K562 (cell line): ENCODE results near the gene FOXN1.

Experiments used
- FOS ChIP-seq: IDR thresholded peaks from 3 replicates; pipeline ENCODE4 v1.6.1; 2011; ENCODE audit not compliant: insufficient read length; ENCODE audit errors: extremely low read depth
- FOSL1 ChIP-seq: fragments of 200-800 bp; sonication (Bioruptor generic); conservative IDR thresholded peaks from 2 replicates; pipeline ENCODE4 v1.6.1; 2016; ENCODE audit warnings: missing genetic modification characterization, missing compliant biosample characterization
- GABPA ChIP-seq: fragments of 200-800 bp; sonication (Bioruptor generic); conservative IDR thresholded peaks from 2 replicates; pipeline ENCODE4 v1.6.1; 2016; ENCODE audit warnings: low read depth, missing genetic modification characterization, missing compliant biosample characterization
- JUN ChIP-seq, 2 experiments: sonication (generic) in 1 of 2; formaldehyde crosslinking in 1 of 2; IDR thresholded peaks; 2 replicates each; pipeline versions ENCODE4 v1.6.1 to v1.8.0; 2012 to 2022; ENCODE audit warnings: borderline replicate concordance in 2 of 2, mild to moderate bottlenecking in 2 of 2, improper control_type of control experiment in 1 of 2, low read depth in 1 of 2, low read length in 1 of 2, missing genetic modification reagents in 1 of 2
- KDM4B ChIP-seq, 2 experiments: fragments of 450-650 bp in 1 of 2; sonication (generic) in 1 of 2; IDR thresholded peaks; 2 replicates each; pipeline ENCODE4 v1.6.1; 2016 to 2017; ENCODE audit warnings: borderline replicate concordance in 2 of 2, antibody characterized with exemption in 1 of 2, low read depth in 1 of 2, mild to moderate bottlenecking in 1 of 2
- KLF16 ChIP-seq: IDR thresholded peaks from 2 replicates; pipeline ENCODE4 v1.6.1; 2016; ENCODE audit warnings: antibody characterized with exemption
- KLF6 ChIP-seq: fragments of 250-450 bp; sonication (Bioruptor Pico); IDR thresholded peaks from 2 replicates; pipeline ENCODE4 v1.4.0; 2020; ENCODE audit warnings: mild to moderate bottlenecking, moderate library complexity, borderline replicate concordance
- MXI1 ChIP-seq: IDR thresholded peaks from 2 replicates; pipeline ENCODE4 v1.6.1; 2011; ENCODE audit warnings: low read depth, mild to moderate bottlenecking, improper control_type of control experiment, low read length
- NR2C2 ChIP-seq, 2 experiments: fragments of 200-800 bp in 1 of 2; sonication (Bioruptor generic) in 1 of 2; sonication (generic) in 1 of 2; formaldehyde crosslinking in 1 of 2; IDR thresholded peaks; 2 replicates each; pipeline versions ENCODE4 v1.6.1 to v1.8.0; 2016 to 2022; ENCODE audit warnings: mild to moderate bottlenecking in 1 of 2, missing compliant biosample characterization in 1 of 2, missing genetic modification characterization in 1 of 2, missing genetic modification reagents in 1 of 2
- POLR3G ChIP-seq: IDR thresholded peaks from 2 replicates; pipeline ENCODE4 v1.6.1; 2011; ENCODE audit not compliant: insufficient read length, insufficient replicate concordance; ENCODE audit errors: extremely low read depth
- TBP ChIP-seq: optimal IDR thresholded peaks from 2 replicates; pipeline ENCODE3; 2011; ENCODE audit warnings: low read depth, low read length, improper control_type of control experiment
- ZNF165 ChIP-seq: fragments of 250-450 bp; sonication (Bioruptor Pico); IDR thresholded peaks from 2 replicates; pipeline ENCODE4 v1.4.0; 2020; ENCODE audit warnings: borderline replicate concordance
- TF ChIP-seq, protein P1 (sequence below): sonication (generic); formaldehyde crosslinking; IDR thresholded peaks from 2 replicates; pipeline ENCODE4 v1.8.1; 2022; ENCODE audit warnings: missing genetic modification reagents
- TF ChIP-seq, protein P2 (sequence below), 3 experiments: IDR thresholded peaks in 2 of 3; conservative IDR thresholded peaks in 1 of 3; 2 replicates each; pipeline ENCODE4 v1.5.1; 2011 to 2012; ENCODE audit warnings: low read length in 3 of 3, mild to moderate bottlenecking in 3 of 3, control low read depth in 2 of 3, improper control_type of control experiment in 1 of 3, inconsistent platforms in 1 of 3, low read depth in 1 of 3, mixed read lengths in 1 of 3, moderate library complexity in 1 of 3; ENCODE audit not compliant: insufficient read depth in 2 of 3

DNA sequence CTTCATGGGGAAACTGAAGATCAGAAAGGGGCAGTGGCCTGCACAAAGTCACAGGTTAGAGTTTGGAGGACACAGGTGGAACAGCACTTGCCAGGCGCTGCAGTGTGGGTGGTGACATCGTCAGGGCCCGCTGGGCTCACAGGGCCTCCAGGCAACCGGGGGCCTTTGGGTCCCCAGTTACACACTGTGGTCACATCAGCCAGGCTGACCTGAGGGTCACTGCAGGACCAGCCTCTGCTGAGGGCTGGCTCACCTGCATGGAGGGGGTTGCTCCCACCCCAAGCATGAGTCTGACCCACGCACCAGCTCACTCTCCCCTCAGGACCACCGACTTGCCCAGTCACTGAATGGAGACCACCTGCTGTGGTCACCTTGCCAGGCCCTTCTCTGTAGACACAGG is 17.0 kb downstream of the FOXN1 start:
- TF ChIP-seq, protein P1, sequence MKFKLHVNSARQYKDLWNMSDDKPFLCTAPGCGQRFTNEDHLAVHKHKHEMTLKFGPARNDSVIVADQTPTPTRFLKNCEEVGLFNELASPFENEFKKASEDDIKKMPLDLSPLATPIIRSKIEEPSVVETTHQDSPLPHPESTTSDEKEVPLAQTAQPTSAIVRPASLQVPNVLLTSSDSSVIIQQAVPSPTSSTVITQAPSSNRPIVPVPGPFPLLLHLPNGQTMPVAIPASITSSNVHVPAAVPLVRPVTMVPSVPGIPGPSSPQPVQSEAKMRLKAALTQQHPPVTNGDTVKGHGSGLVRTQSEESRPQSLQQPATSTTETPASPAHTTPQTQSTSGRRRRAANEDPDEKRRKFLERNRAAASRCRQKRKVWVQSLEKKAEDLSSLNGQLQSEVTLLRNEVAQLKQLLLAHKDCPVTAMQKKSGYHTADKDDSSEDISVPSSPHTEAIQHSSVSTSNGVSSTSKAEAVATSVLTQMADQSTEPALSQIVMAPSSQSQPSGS (CRISPR knock-in tag): no peak
- no peak for TF ChIP-seq POLR3G
- TF ChIP-seq MXI1: no peak
- TF ChIP-seq ZNF165 (CRISPR knock-in tag): no peak
- TF ChIP-seq FOS: no peak
- TF ChIP-seq FOSL1: no peak
- no peak for TF ChIP-seq TBP
- TF ChIP-seq JUN (IDR thresholded peaks at IDR 0.05; ENCODE audit: borderline replicate concordance, low read depth, low read length): no peak
- no peak for TF ChIP-seq JUN (CRISPR knock-in tag; IDR thresholded peaks at IDR 0.05; ENCODE audit: borderline replicate concordance)
- no peak for TF ChIP-seq GABPA (tag)
- TF ChIP-seq KLF6 (CRISPR knock-in tag): no peak
- TF ChIP-seq, protein P2, sequence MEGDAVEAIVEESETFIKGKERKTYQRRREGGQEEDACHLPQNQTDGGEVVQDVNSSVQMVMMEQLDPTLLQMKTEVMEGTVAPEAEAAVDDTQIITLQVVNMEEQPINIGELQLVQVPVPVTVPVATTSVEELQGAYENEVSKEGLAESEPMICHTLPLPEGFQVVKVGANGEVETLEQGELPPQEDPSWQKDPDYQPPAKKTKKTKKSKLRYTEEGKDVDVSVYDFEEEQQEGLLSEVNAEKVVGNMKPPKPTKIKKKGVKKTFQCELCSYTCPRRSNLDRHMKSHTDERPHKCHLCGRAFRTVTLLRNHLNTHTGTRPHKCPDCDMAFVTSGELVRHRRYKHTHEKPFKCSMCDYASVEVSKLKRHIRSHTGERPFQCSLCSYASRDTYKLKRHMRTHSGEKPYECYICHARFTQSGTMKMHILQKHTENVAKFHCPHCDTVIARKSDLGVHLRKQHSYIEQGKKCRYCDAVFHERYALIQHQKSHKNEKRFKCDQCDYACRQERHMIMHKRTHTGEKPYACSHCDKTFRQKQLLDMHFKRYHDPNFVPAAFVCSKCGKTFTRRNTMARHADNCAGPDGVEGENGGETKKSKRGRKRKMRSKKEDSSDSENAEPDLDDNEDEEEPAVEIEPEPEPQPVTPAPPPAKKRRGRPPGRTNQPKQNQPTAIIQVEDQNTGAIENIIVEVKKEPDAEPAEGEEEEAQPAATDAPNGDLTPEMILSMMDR (IDR thresholded peaks at IDR 0.05 in 2 of 3, conservative IDR thresholded peaks at IDR 0.05 in 1 of 3; ENCODE audit: insufficient read depth in 2 of 3, low read depth in 1 of 3, low read length in 3 of 3): no peak
- no peak for TF ChIP-seq KLF16
- TF ChIP-seq KDM4B (IDR thresholded peaks at IDR 0.05; ENCODE audit: borderline replicate concordance in 2 of 2, low read depth in 1 of 2): no peak
- TF ChIP-seq NR2C2 (CRISPR knock-in tag; IDR thresholded peaks at IDR 0.05): no peak
- no peak for TF ChIP-seq NR2C2 (tag; IDR thresholded peaks at IDR 0.05)
